HG03135 (cell line): Measurements from ENCODE around the gene LARP1B.
"Not testable (repeated sequence)": the region's sequence is repeated elsewhere in the genome, so short reads cannot be mapped to it uniquely, and the experiment has no call there.

ENCODE experiments used
- ATAC-seq: cut with Tn5 transposase; IDR thresholded peaks from one replicate; pipeline ENCODE4 v1.9.1; 2021; ENCODE audit warnings: mild to moderate bottlenecking, moderate library complexity; ENCODE audit not compliant: unreplicated experiment

The LARP1B gene

DNA sequence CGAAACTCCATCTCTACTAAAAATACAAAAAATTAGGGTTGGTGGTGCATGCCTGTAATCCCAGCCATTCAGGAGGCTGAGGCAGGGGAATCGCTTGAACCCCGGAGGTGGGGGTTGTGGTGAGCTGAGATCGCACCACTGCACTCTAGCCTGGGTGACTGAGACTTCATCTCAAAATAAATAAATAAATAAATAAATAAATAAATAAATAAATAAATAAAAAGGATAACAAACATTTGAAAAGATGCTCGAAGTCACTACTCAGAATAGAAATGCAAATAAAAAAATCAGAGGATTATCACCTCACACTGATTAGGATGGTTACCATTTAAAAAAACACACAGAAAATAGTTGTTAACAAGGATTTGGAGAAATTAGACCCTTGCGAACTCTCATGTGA lies 73.8 kb downstream of the LARP1B start:
- no peak for ATAC-seq

- no peak for ATAC-seq
Measured at GRCh38 chr4:128135391-128135790, 74.3 kb downstream of the LARP1B start.

DNA sequence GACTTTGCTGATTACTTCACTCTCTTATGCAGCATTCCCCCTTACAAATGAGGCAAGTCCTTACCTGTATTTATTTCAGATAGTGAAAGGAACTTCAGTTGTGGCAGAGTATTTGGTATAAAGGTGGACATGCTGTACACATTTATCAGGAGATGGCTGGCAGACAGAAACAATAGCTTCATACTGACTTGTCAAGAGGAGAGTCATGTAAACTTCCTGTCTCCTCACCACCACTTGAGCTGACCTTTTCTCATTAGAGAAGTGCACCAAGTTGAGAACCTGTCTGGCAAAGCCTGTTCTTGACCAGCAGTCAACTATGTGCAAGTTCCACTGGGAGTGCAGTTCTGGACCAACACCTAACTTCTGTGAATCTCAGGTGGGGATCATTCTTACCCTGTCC lies 80.8 kb downstream of the LARP1B start:
- ATAC-seq: no peak

- ATAC-seq: no peak
Measured at GRCh38 chr4:128145727-128146126, 84.6 kb downstream of the LARP1B start.

DNA sequence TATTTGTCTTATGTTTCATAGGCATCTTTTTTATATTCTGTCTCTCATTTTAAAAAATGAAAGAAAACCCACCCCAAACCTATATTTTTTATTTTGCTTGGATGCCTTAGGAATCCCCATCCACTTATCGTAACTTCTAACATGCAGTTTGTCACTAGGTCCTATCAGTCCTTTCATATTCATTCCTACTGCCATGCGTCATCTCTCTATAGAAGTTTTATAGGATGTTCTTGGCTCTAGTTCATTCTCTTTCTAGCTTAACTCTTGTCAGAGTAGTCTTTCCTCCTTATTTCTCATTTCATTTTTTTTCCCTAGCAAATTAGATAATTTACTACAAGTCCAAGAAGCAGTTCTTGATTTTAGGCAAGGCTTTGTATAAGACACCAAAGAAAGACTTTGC lies 92.7 kb downstream of the LARP1B start:
- no peak for ATAC-seq

GRCh38 chr4:128155231-128155855 lies 94.2 kb downstream of the LARP1B start:
- ATAC-seq: no peak

DNA sequence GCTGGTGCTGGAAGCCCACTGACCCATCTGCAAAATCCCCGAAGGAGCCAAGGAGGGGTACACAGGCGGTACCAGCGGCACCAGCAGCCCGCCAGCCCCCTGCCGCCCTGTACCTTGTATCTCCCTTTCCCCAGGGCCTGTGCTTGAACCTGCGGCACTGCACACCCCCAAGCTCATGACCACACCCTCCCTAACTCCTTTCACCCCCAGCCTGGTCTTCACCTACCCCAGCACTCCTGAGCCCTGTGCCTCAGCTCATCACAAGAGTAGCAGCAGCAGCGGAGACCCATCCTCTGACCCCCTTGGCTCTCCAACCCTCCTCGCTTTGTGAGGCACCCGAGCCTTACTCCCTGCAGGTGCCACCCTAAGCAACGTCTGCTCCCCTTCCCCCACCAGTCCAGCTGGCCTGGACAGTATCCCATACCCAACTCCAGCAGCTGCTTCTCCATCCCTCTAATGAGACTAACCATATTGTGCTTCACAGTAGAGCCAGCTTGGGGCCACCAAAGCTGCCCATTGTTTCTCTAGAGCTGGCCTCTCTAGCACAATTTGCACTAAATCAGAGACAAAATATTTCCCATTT lies 94.9 kb downstream of the LARP1B start:
- ATAC-seq: no peak

GRCh38 chr4:128156472-128156871 lies 95.4 kb downstream of the LARP1B start:
- ATAC-seq: not testable (repeated sequence)

DNA sequence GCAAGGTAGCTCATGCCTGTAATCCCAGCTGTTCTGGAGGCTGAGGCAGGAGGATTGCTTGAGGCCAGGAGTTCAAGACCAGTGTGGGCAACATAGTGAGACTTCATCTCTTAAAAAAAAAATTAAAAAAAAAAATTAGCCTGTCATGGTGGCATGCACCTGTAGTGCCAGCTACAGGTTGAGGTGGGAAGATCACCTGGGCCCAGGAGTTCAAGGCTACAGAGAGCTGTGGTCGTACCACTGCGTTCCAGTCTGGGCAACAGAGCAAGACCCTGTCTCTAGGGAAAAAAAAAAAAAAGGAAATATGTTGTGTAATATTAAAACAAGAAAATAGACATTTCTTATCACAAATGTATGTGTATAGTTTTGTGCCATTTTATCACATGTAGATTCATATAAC lies 97.8 kb downstream of the LARP1B start:
- ATAC-seq: no peak

DNA sequence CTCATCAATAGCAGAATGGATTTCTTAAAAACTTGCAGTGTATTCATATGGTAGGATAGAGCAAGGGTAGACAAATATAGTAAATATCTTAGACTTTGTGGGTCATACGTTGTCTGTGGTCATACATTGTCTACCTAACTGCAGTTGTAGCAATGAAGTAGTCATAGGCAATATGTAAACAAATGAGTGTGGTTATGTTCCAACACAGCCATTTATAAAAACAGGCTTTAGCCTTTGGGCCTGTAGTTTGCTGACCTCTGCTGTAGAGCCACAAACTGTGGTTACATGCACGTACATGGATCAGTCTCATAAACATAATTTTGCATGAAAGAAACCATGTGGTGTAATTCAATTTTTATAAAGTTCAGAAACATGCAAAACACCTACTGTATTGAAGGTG lies 98.9 kb downstream of the LARP1B start:
- ATAC-seq: no peak

- ATAC-seq: no peak
Measured at GRCh38 chr4:128161138-128161537, 100.0 kb downstream of the LARP1B start.

DNA sequence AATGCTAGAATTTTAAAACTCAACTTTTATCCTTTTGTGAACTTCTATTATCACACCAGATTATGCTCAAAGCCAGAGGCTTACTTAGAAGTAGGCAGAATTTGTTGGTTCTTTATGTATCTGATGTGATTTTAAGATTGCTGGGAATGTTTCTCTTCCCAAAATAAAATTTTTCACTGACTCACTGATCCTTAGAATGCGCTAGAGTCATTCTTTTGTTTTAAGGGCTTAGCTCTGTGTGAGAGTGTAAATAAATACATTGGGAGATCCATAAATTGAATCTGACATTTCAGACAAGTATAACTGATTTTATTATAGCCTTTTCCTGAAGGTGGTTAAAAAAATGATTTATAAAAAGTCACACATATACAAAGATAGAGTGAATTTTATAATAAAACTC lies 101.3 kb downstream of the LARP1B start:
- ATAC-seq: no peak

DNA sequence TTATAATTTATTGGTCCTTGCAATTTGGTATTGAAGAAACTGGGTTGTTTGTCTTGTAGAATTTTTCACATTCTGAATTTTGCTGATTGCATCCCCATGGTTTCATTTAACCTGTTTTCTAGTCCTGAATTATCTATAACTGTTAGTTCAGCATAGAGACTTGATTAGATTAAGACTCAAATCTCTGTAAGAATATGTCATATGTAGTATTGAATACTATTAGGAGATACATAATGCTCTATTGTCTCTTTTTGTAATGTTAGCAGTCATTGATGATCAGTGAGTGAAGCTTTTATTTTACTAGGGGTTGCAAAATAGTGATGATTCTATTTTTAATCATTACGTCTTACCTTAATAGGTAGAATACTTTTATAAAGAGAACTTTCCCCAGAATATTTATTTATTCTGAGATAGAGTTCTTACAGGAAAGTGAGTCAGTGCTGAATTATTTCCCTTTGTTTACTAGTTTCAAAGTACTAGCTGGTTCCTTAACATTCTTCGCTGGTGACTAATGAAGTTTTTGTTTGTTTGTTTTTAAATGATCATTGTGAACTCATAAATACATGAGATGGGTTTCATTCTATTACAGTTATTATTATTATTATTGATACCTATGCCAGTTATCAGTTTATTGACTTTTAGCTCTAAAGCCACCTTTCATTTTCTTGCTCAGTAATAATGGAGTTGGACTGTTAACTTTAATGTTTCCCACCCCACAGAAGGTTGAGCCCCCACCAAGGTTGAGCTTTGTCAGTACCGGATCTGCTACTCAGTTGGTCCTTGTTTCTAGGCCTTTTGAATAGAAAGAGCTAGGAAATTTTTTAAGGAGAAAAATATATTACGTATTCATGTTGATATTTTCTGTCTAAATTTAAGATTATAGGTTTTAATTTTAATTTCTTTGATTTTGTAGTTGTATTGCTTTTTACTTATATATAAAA lies 102.3 kb downstream of the LARP1B start:
- ATAC-seq: no peak

- ATAC-seq: no peak
Measured at GRCh38 chr4:128166982-128167381, 105.9 kb downstream of the LARP1B start.

GRCh38 chr4:128168701-128169100 lies 107.6 kb downstream of the LARP1B start:
- no peak for ATAC-seq

DNA sequence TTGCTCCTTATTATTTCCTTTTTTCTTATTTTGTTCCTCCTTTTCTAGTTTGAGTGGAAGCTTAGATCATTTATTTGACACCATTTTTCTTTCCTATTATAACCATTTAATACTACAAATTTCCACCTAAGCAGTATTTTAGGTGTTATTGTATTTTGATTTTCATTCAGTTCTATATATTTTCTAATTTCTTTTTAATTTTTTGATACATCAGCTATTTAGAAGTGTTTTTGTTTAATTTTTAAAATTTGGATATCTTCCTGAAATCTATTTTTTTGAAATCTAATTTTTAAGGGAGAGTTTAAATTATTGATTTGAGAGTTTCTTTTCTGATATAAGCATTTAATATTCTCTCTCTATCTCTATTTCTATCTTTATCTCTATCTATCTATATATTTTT lies 108.1 kb downstream of the LARP1B start:
- ATAC-seq: no peak

GRCh38 chr4:128176643-128177042 lies 115.5 kb downstream of the LARP1B start:
- no peak for ATAC-seq

DNA sequence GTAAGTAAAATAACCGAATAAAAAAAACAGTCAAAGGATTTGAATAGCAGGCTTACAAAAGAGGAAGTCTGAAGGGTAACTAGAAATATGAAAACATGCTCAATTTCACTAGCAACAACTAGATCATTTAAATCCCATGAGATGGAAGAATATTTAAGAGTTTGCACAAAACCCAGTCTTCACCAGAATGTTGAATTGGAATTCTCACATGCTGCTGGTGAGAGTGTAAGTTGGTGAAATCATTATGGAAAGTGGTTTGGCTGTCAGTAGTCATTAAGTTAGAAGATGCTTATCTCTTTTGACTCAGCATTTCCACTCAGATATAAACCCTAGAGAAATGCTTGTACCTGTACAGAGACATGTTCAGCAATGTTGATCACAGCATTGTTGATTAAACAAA lies 116.4 kb downstream of the LARP1B start:
- ATAC-seq: no peak

DNA sequence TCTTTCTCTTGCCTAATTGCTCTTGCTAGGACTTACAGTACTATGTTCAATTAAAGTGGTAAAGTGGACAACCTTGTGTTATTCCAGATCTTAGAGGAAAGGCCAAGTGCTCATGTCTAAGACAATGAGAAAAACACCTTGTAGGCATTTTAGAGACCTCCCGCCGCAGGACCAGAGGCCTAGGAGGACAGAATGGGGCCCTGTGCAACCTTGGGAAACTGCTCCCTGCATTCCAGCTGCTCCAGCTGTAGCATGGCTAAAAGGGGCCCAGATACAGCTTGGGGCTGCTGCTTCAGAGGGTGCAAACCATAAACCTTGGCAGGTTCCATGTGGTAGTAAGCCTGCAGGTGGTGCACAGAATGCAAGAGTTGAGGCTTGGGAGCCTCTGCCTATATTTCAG lies 125.5 kb downstream of the LARP1B start:
- no peak for ATAC-seq

DNA sequence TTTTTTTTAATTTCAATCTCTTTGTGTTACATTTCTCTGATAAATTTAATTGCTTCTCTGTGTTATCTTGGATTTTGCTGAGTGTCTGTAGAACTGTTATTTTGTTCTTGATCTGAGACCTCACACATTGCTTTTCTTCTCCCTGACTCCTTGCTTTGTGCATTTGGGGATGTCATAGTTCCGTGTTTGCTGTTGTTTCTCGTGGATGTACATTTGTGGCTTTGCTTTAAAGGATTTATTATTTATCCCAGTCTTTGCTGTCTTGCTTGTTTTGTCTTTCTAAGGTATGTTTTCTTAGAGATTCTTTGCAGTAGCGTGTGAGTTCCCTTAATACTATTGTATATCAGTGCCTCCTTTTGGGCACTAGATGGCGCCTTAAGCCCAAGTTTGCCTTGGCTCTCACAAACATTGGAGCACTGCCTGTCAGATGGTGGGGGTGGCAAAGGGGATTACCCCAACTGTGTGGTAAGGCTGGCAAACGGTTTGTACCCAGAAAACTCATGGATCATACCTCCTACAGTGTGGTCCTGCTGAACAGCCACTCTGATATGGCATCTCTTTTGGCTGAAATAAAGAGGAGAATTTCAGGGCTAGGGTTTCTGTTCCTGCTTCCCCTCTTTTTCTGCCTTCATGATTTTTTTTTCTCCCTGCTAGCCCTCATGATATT lies 130.1 kb downstream of the LARP1B start:
- ATAC-seq: peak; percentile 98
